Fibroblast of peridontal ligament (primary cell): ENCODE results near the gene NOTUM.

Source experiments
- DNase-seq: peaks from one replicate; pipeline ENCODE4 v3.0.0-alpha.2; 2010; ENCODE audit errors: extremely low read depth

Gene NOTUM

GRCh38 chr17:81909966-81910839 is 50.8 kb downstream of the NOTUM start:
- no peak for DNase-seq

- no peak for DNase-seq
Observed at GRCh38 chr17:81909231-81909630, 51.8 kb downstream of the NOTUM start.

- no peak for DNase-seq
Observed at GRCh38 chr17:81908793-81909192, 52.2 kb downstream of the NOTUM start.

- no peak for DNase-seq
Observed at GRCh38 chr17:81907219-81908145, 53.5 kb downstream of the NOTUM start.

GRCh38 chr17:81906476-81907218 is 54.3 kb downstream of the NOTUM start:
- DNase-seq = no peak

- DNase-seq = no peak
Observed at GRCh38 chr17:81905993-81906392, 55.0 kb downstream of the NOTUM start.

GRCh38 chr17:81905424-81905875 is 55.5 kb downstream of the NOTUM start:
- DNase-seq = no peak

GRCh38 chr17:81904600-81905423 is 56.2 kb downstream of the NOTUM start:
- no peak for DNase-seq

- DNase-seq = no peak
Observed at GRCh38 chr17:81903896-81904599, 56.9 kb downstream of the NOTUM start.

GRCh38 chr17:81903415-81903831 is 57.6 kb downstream of the NOTUM start:
- DNase-seq = no peak

- DNase-seq = no peak
Observed at GRCh38 chr17:81902653-81903414, 58.2 kb downstream of the NOTUM start.
